Esophagus squamous epithelium (tissue), 4 donors: Measurements from ENCODE around the gene ZCRB1.

ENCODE experiments used
- CTCF ChIP-seq, 6 experiments: fragments of 450-650 bp in 4 of 6; fragments of 200-600 bp in 2 of 6; sonication (generic) in 2 of 6; IDR thresholded peaks; one replicate each; pipeline ENCODE4 v1.5.1; 2016 to 2019; ENCODE audit warnings: antibody characterized with exemption in 6 of 6, mild to moderate bottlenecking in 4 of 6, moderate library complexity in 4 of 6
- POLR2A ChIP-seq, 4 donors: fragments of 450-650 bp; IDR thresholded peaks; one replicate each; pipeline ENCODE4 v1.6.1; 2017; ENCODE audit warnings: antibody characterized with exemption in 4 of 4, mild to moderate bottlenecking in 4 of 4, moderate library complexity in 3 of 4

GRCh38 chr12:42277396-42278127 lies 48.3 kb downstream of the ZCRB1 start:
- TF ChIP-seq CTCF (IDR thresholded peaks at IDR 0.05) (no peak), POLR2A (IDR thresholded peaks at IDR 0.05) (no peak)
